Anterior cingulate cortex (tissue), 58 donors: ENCODE data around the gene HLTF.
A peak's percentile ranks its signal among the peaks of the same experiment; 100 is the strongest.

Source experiments
- DNase-seq, 58 donors: peaks; one replicate each; lab custom pipeline; 2025; lab: John Stamatoyannopoulos, UW

HLTF gene

DNA sequence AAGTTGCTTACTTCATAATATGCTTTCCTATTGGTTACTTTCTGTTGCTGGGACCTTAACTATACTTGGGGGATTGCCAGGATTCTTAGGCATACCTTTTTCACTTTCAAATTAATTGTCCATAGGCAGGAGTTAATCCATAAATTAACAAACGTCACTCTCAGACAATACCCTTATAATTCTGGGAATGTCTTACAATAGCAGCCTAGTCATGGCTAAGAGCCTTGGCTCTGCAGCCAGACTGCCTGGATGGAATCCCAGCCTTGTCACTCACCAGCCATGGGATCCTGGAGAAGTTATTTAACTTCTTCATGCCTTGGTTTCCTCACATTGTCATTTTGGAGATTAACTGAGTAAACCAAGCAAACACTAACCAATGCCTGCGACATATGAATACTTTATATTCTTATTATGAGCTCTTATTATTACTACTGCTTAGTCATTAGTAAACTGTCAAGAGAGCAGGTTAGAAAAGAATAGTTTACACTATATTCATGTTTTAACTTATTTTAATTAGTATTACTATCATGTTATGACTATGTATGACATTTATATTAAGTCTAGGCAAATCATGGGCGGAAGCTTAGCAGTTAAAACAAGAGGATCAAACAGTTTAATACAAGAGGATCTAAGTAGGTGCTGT, 66.0 kb downstream of the HLTF start:
- DNase-seq: peak in 10 of 58 donors; percentile 4 to 27 (median 6)

- no peak for DNase-seq
Observed at GRCh38 chr3:149019580-149019979, 66.8 kb downstream of the HLTF start.

DNA sequence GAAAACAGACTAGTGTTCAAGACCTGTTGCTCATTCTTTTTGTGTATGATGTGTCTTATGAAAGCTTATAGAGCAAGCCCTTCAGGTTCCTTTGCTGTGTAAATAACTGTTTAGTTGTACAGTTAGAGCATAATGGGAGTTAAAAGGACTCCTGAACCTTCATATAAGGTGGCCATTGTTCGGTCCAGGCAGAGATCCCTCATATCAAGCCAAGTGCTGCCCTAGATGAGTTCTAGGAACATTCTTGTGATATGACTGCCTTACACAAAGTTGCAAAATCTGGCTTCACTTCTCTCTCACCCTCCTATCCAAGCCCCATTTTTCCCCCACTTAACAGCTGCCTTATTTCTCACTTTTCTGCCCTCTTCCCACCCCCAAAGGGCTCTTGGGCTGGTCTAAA, 68.1 kb downstream of the HLTF start:
- no peak for DNase-seq

DNA sequence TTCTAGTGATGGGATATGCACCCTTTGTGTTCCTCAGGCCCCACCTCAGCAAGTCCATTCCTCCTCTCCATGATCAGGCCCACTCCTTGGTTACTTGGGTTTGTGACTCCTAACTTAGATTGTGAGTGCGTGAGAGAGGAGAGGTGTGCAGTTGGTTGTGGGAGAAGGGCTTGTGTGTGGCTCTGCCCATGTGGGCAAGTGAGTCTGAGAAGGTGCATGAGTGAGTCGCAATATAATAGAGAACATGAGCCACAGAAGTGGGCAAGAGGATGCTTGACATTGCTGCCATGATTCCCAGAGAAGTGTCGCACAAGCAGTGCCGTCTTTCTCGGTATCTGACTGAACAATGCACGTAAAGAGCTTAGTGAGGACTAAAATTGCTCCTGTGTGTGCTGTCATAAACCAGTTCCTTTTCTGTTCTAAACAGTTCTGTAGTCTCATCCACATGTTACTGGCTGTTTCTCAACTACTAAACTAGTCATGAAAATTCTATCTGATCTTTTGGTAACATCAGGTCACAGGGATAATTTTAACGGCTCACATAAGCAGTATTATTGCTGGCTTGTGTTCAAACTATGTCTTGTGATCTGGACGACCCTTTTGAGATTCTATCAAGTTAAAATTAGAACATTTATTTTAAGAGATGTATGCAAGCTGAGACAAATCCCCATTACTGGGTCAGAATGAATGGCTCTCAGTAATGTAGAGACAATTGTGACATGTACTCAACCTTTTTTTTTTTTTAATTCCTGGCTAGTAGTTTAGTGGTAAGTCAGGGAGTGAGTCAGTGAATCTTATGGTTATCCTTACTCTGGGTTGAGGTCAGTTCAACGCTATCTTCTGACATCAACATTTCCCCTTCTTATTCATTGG, 69.4 kb downstream of the HLTF start:
- no peak for DNase-seq

DNA sequence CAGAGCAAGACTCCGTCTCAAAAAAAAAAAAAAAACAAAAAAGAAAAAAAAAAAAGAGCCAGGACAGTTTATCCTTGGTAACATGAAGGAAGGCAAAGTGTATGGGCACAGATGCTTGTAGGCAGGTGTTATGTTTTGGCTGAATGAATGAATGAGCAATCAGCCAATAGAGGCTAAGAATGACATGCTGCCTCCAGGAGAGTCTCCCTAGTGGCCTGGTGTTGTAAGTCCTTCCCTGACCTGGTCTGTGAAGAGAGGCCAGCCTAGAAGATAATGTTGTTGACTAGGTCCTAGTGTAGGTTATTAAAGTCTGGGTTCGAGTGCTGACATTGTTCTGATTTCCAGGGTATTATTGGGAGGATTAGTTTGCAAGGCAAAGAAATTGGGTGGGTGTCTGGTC, 70.1 kb downstream of the HLTF start:
- no peak for DNase-seq

DNA sequence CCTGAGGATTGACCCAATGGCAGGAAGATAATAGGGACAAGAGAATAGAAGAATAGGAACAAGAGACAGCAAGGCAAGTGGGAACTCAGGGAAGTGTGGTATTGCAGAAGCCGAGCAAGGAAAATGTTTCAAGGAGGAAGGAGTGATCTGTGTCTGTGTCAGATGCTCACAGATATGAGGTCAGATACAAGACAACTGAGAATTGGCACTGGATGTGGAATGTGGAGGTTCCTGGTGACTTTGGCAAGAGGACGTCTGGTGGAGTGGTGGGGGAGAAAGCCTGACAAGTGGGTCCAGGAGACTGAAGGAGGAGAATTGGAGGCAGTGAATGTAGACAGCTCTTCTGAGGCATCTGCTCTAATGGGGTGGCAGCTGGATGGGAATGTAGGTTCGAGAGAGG, 70.9 kb downstream of the HLTF start:
- DNase-seq: no peak

DNA sequence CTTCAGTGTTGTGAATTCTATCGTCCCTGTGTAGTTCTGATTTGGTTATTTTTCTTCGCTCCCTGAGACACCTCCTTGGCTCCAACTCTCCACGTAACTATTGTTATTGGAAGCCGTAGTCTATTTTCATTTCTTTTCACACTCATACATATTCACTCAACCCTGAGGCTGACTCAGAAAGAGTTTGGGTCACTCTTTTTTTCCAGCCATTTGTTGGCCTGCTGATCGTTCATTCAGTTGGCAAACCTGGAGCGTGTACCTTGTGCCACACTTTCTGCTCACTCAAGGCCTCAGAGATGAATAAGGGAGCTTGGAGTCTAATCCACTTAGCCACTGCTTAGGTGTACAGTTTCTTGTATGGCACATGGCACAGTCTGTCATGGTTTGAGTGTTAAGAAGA, 72.6 kb downstream of the HLTF start:
- DNase-seq: no peak

GRCh38 chr3:149011676-149012075, 74.7 kb downstream of the HLTF start:
- no peak for DNase-seq

DNA sequence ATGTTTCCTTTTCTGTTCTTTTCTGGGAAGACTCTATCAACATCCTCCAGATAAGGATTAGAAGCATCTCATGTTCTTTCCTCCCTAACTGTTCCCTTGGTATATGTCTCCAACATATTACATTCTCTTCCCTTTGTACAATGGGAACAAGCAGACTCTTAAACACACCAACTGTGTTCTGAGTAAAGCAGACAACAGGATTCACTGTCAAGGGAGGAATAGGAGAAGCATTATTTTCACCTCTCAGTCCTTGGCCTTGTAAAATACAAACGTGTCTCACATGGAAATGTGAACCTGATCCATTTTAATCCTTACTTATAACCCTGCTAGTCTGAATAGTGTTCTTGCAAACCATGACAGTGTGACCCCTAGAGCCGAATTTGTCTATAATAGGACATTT, 75.4 kb downstream of the HLTF start:
- DNase-seq: no peak

DNA sequence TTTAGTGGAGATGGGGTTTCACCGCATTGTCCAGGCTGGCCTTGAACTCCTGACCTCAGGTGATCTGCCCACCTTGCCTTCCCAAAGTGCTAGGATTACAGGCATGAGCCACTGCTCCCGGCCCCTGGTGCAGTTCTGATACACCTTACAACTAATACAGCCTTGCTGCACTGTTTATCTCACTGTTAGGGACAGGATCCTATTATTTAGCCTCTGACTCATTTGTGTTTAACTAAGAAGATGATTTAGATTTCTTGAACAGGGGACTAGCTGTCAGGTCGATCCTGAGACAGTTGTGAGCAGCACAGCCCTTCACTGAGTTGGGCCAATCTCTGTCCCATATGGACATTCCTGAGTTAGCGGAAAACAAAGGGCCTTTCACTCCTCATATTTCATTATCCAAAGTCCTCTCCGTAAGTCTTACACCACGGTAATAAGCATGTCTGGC, 75.8 kb downstream of the HLTF start:
- no peak for DNase-seq

DNA sequence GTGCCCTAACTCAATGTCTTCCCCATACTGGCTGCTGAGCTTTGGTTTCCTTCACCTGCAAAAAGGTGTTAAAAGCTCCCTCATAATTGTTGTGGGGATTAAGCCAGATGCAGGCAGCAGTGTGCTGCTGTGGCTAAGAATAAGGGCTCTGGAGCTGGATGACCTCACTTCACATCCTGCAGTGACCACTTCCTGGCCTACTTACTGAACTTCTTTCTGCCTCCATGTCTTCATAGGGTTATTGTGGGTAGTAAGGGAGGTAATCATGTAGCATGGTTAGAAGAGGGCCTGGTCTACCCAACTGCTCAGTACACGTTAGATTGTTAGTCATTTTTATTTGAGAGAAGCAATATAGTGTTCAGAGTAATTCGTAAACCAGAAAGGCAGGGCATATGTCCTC, 76.6 kb downstream of the HLTF start:
- DNase-seq: no peak

- no peak for DNase-seq
Observed at GRCh38 chr3:149007567-149008257, 78.6 kb downstream of the HLTF start.

DNA sequence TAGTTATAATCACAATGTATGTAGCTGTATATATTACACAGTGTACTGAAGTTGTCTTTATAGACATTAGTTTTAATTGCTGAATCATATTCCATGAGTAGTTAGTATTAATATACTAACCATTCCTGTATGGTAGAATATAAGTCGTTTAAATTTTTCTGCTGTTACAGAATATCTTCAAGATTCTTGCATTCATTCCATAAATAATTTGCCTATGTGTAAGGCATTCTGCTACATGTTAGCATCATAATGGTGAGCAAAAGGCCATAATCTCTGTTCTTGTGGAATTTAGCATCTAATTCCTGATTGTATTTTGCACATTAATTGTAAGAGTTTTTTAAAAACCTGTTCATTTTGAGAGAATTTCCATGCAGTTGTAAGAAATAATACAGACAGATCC, 80.9 kb downstream of the HLTF start:
- DNase-seq: no peak

DNA sequence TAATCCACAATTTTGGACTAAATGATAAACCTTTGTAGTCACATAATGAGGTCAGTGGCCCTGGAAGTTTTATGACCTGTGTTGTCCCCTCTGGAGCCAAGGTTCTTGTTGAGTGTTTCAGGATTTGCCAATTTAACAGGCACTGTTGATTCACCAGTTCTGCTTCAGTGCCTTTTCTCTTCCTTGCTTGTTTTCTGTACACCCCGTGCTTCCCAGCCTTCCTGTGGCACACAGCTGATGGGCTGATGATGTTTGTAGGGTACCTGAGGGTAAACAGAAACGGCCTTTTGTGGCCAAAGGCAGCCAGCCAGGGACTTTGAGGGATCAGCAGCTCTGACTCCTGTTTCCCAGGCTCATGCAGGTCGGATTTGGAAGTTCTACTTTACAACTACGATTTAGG, 81.7 kb downstream of the HLTF start:
- peak in 15 of 58 donors; percentile 2 to 72 (median 27) for DNase-seq

DNA sequence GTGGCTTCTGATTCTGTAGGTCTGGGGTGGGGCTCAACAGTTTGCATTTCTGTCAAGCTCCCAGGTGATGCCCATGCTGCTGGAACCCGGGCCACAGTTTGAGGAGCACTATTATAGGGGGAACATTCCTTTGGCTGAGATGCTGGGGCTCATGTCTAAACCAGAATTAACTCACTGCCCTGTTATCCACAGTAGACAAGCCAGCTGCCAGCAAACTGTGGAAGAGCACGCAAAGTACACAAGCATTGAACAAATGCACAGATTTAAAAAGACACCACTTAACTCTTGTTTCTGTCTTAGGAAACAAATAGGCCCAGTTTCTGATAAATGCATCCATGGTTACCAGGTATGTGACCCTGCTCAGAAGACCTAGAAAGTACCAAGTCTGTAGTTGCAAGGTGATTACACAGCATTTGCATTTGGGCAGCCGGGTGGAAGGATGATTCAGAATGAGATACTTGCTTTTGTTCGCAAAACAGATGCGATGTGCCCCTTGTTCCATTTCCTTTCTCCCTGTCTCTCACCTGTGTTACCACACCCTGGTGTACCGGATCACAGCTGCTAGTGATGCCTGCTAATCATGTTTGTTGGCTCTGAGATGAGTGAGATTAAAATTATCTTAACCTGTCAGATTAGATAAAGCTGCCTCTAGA, 82.6 kb downstream of the HLTF start:
- DNase-seq: no peak

DNA sequence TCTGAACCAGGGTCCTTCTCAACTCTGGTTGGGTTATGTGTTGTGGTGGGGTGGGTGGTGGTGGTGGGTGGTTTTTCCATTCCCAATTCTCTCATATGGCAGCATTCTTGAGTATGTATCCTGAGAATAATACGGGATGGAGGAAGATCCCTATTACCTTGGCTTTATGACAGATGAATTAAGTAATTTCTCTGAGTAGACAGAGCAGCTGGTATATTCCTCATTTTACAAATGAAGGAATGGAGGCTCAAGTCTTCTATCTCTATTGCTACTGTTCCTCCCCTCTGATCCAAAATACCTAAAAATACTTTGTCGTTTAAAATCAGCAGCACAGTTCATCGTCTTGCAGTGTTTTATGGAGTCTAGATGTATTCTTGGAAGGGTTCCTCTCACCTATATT, 84.6 kb downstream of the HLTF start:
- DNase-seq: no peak

- DNase-seq: no peak
Observed at GRCh38 chr3:149000206-149000745, 86.1 kb downstream of the HLTF start.

DNA sequence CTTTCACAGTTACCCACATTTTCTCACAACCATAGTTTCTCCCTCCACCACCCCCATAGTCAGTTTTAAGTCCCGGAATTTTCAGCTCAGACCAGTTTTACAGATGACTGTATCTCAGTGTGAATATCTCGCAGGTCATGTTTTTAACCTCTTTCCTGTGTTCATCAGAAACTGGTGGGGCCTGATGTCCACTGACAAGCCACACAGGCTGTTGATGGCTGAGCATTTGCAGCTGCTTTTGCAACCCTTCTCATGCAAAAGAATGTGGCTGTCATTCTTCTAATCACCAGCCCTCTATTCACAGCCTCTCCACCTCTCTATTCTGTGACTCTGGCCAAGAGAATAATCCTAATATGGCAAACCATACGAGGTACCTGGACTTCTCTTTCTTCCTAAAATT, 86.5 kb downstream of the HLTF start:
- DNase-seq: no peak

- no peak for DNase-seq
Observed at GRCh38 chr3:148998715-148999423, 87.5 kb downstream of the HLTF start.

DNA sequence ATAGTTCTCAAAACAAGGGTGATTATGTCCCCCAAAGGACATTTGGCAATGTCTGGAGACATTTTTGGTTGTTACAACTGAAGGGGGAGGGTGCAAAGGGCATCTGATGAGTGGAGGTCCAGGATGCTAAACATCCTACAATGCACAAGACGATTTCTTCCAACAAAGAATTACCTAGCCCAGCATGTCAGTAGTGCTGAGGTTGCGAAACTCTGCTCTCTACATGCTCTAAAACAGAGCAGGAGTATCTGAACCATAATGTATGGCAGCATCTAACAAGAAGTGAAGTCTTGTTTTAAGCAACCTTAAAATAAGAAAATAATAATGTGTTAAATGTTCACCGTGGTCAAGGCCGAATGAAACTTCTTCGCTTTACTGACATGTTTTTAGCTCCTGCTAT, 88.0 kb downstream of the HLTF start:
- no peak for DNase-seq
